Trophoblast cell (in vitro differentiated cells and primary cell): ENCODE measurements around the gene PODXL.

Experiments used
- DNase-seq, 2 donors: peaks; one replicate each; pipeline ENCODE4 v3.0.0-alpha.2; 2016
- H2AFZ ChIP-seq: 2 replicates; pipeline ENCODE4 v1.6.1; 2013; ENCODE audit warnings: low read length, moderate library complexity, mild to moderate bottlenecking; ENCODE audit not compliant: insufficient read depth, poor library complexity
- H2AK5ac ChIP-seq: 2 replicates; pipeline ENCODE4 v1.6.1; 2013; ENCODE audit warnings: mild to moderate bottlenecking, low read length
- H2BK120ac ChIP-seq: 2 replicates; pipeline ENCODE4 v1.6.1; 2013; ENCODE audit warnings: low read length, mild to moderate bottlenecking, moderate library complexity; ENCODE audit not compliant: insufficient read depth, poor library complexity
- H2BK12ac ChIP-seq: 2 replicates; pipeline ENCODE4 v1.6.1; 2013; ENCODE audit warnings: mild to moderate bottlenecking, low read length, moderate library complexity
- H2BK5ac ChIP-seq: 2 replicates; pipeline ENCODE4 v1.6.1; 2013; ENCODE audit warnings: low read length, low read depth, moderate library complexity, mild to moderate bottlenecking; ENCODE audit not compliant: poor library complexity
- H3K14ac ChIP-seq: 2 replicates; pipeline ENCODE4 v1.6.1; 2013; ENCODE audit warnings: mild to moderate bottlenecking, low read length
- H3K18ac ChIP-seq: 2 replicates; pipeline ENCODE4 v1.6.1; 2013; ENCODE audit warnings: mild to moderate bottlenecking, low read length
- H3K23ac ChIP-seq: 2 replicates; pipeline ENCODE4 v1.6.1; 2013; ENCODE audit warnings: low read length
- H3K27ac ChIP-seq: 2 replicates; pipeline ENCODE4 v1.5.1; 2013; ENCODE audit warnings: low read depth, mild to moderate bottlenecking, inconsistent platforms, low read length, moderate library complexity
- H3K27me3 ChIP-seq: 2 replicates; pipeline ENCODE4 v1.6.1; 2013; ENCODE audit warnings: inconsistent platforms, mild to moderate bottlenecking, low read length, moderate library complexity; ENCODE audit not compliant: insufficient read depth
- H3K36me3 ChIP-seq, 2 experiments: 1 replicate in 1 of 2; 2 replicates in 1 of 2; pipeline ENCODE4 v1.6.1; 2013; ENCODE audit warnings: low read length in 2 of 2, mild to moderate bottlenecking in 2 of 2, moderate library complexity in 1 of 2; ENCODE audit not compliant: insufficient read depth in 2 of 2, control insufficient read depth in 1 of 2
- H3K4ac ChIP-seq: 2 replicates; pipeline ENCODE4 v1.6.1; 2013; ENCODE audit warnings: low read depth, mild to moderate bottlenecking, low read length, moderate library complexity
- H3K4me1 ChIP-seq, 2 experiments: 1 replicate in 1 of 2; 2 replicates in 1 of 2; pipeline ENCODE4 v1.6.1; 2013; ENCODE audit warnings: low read length in 2 of 2, mild to moderate bottlenecking in 2 of 2, moderate library complexity in 1 of 2; ENCODE audit not compliant: insufficient read depth in 2 of 2, control insufficient read depth in 1 of 2
- H3K4me2 ChIP-seq: 2 replicates; pipeline ENCODE4 v1.6.1; 2013; ENCODE audit warnings: inconsistent platforms, mild to moderate bottlenecking, low read length, moderate library complexity
- H3K4me3 ChIP-seq: 2 replicates; pipeline ENCODE4 v1.5.1; 2013; ENCODE audit warnings: mild to moderate bottlenecking, low read depth, low read length, inconsistent platforms
- H3K79me1 ChIP-seq: one replicate; pipeline ENCODE4 v1.6.1; 2013; ENCODE audit warnings: low read length
- H3K79me2 ChIP-seq: 2 replicates; pipeline ENCODE4 v1.6.1; 2013; ENCODE audit warnings: low read length, mild to moderate bottlenecking; ENCODE audit not compliant: control insufficient read depth, insufficient read depth, poor library complexity
- H3K9ac ChIP-seq: 2 replicates; pipeline ENCODE4 v1.6.1; 2013; ENCODE audit warnings: mild to moderate bottlenecking, low read length
- H3K9me3 ChIP-seq: 2 replicates; pipeline ENCODE4 v1.6.1; 2013; ENCODE audit warnings: low read depth, mild to moderate bottlenecking, control low read depth, inconsistent platforms, low read length; ENCODE audit not compliant: insufficient read depth
- H4K12ac ChIP-seq: 2 replicates; pipeline ENCODE4 v1.6.1; 2013; ENCODE audit warnings: low read depth, mild to moderate bottlenecking, low read length, moderate library complexity
- H4K8ac ChIP-seq: 2 replicates; pipeline ENCODE4 v1.6.1; 2013; ENCODE audit warnings: low read depth, mild to moderate bottlenecking, low read length, moderate library complexity
- H4K91ac ChIP-seq: one replicate; pipeline ENCODE4 v1.6.1; 2013; ENCODE audit warnings: low read depth, mild to moderate bottlenecking, low read length, moderate library complexity
- WGBS: extraction: QIAGEN DNeasy Blood & Tissue Kit; methylation state at CpG from one replicate; pipeline ENCODE4 v1.1.7; 2013; ENCODE audit warnings: missing lambda C conversion rate; ENCODE audit not compliant: insufficient read length, insufficient coverage; ENCODE audit errors: extremely low coverage; 5-methylcytosine and 5-hydroxymethylcytosine counted together

Gene PODXL

GRCh38 chr7:131455546-131455945 lies 100.9 kb downstream of the PODXL start:
- H2AFZ ChIP-seq, result no peak overlapping the region
- no peak overlapping the region for H2BK12ac ChIP-seq
- no peak overlapping the region for H4K91ac ChIP-seq
- H2AK5ac ChIP-seq, result no peak overlapping the region
- H3K79me1 ChIP-seq, result no peaks in the 10 kb centered on the region
- H3K9me3 ChIP-seq, result no peaks in the 10 kb centered on the region
- H3K4me3 ChIP-seq, result no peak overlapping the region
- H3K27ac ChIP-seq, result no peak overlapping the region
- no peak for DNase-seq
- H2BK5ac ChIP-seq, result no peak overlapping the region
- no peak overlapping the region for H4K12ac ChIP-seq
- no peaks in the 10 kb centered on the region for H3K79me2 ChIP-seq
- no peaks in the 10 kb centered on the region for H3K4me1 ChIP-seq
- H3K27me3 ChIP-seq, result no peaks in the 10 kb centered on the region
- H3K14ac ChIP-seq, result no peak overlapping the region
- no peak overlapping the region for H3K4ac ChIP-seq
- no peak overlapping the region for H4K8ac ChIP-seq
- WGBS, result no CpG with 5 or more reads among the region's 7 CpGs
- peaks cover 0 to 3% of the 10 kb centered on the region in 2 experiments for H3K36me3 ChIP-seq
- H2BK120ac ChIP-seq, result no peak overlapping the region
- no peak overlapping the region for H3K4me2 ChIP-seq
- no peak overlapping the region for H3K23ac ChIP-seq
- no peak overlapping the region for H3K18ac ChIP-seq
- no peak overlapping the region for H3K9ac ChIP-seq

GRCh38 chr7:131455001-131455400 lies 101.4 kb downstream of the PODXL start:
- Histone ChIP-seq H2AFZ (no peak overlapping the region), H3K9me3 (no peaks in the 10 kb centered on the region), H4K91ac (no peak overlapping the region), H3K36me3 (peaks cover 0 to 3% of the 10 kb centered on the region in 2 experiments), H2AK5ac (no peak overlapping the region), H3K18ac (no peak overlapping the region), H3K4me3 (no peak overlapping the region), H3K4me2 (no peak overlapping the region), H2BK5ac (no peak overlapping the region), H3K4ac (no peak overlapping the region), H2BK12ac (no peak overlapping the region), H3K27ac (no peak overlapping the region), H3K4me1 (no peaks in the 10 kb centered on the region), H3K79me2 (no peaks in the 10 kb centered on the region), H3K14ac (no peak overlapping the region), H3K23ac (no peak overlapping the region), H4K8ac (no peak overlapping the region), H3K79me1 (no peaks in the 10 kb centered on the region), H2BK120ac (no peak overlapping the region), H3K9ac (no peak overlapping the region), H4K12ac (no peak overlapping the region), H3K27me3 (no peaks in the 10 kb centered on the region)
- no CpG with 5 or more reads among the region's 2 CpGs for WGBS
- no peak for DNase-seq

- no peak overlapping the region for H3K9ac ChIP-seq
- no peaks in the 10 kb centered on the region for H3K27me3 ChIP-seq
- no peak overlapping the region for H3K4me2 ChIP-seq
- no peak overlapping the region for H2AFZ ChIP-seq
- no peak overlapping the region for H2BK5ac ChIP-seq
- no peak for DNase-seq
- no peak overlapping the region for H3K18ac ChIP-seq
- no peak overlapping the region for H2BK12ac ChIP-seq
- no peak overlapping the region for H4K12ac ChIP-seq
- no peak overlapping the region for H3K23ac ChIP-seq
- H4K8ac ChIP-seq, result no peak overlapping the region
- WGBS, result no CpG with 5 or more reads among the region's 1 CpG
- H3K9me3 ChIP-seq, result no peaks in the 10 kb centered on the region
- H3K27ac ChIP-seq, result no peak overlapping the region
- no peaks in the 10 kb centered on the region for H3K79me2 ChIP-seq
- H3K4me3 ChIP-seq, result no peak overlapping the region
- no peaks in the 10 kb centered on the region for H3K4me1 ChIP-seq
- no peak overlapping the region for H3K4ac ChIP-seq
- H2BK120ac ChIP-seq, result no peak overlapping the region
- H2AK5ac ChIP-seq, result no peak overlapping the region
- no peak overlapping the region for H4K91ac ChIP-seq
- peaks cover 0 to 3% of the 10 kb centered on the region in 2 experiments for H3K36me3 ChIP-seq
- H3K79me1 ChIP-seq, result no peaks in the 10 kb centered on the region
- H3K14ac ChIP-seq, result no peak overlapping the region
Observed at GRCh38 chr7:131454498-131454897, 101.9 kb downstream of the PODXL start.
